Testis (tissue), 2 donors: ENCODE data around the gene LRRC7.

ENCODE experiments used
- CTCF ChIP-seq, 3 experiments: fragments of 450-650 bp in 2 of 3; fragments of 200-600 bp in 1 of 3; sonication (generic) in 1 of 3; IDR thresholded peaks; one replicate each; pipeline ENCODE4 v1.5.1; 2016 to 2019; ENCODE audit warnings: antibody characterized with exemption in 3 of 3, mild to moderate bottlenecking in 2 of 3, moderate library complexity in 1 of 3
- POLR2A ChIP-seq: fragments of 450-650 bp; IDR thresholded peaks from one replicate; pipeline ENCODE4 v1.6.1; 2017; ENCODE audit warnings: antibody characterized with exemption, mild to moderate bottlenecking, moderate library complexity

GRCh38 chr1:69842326-69842725, 274.6 kb downstream of the LRRC7 start:
- TF ChIP-seq CTCF (IDR thresholded peaks at IDR 0.05) (no peak), POLR2A (no peak)
